ENCODE measurements around the gene ALS2CL. TPM values are rescaled to one million over a fixed set of nuclear protein-coding genes. Genes with fewer than 3 reads are reported as not detected.

The ALS2CL gene
- total RNA-seq, 1 experiment from 2014 or later = 4.9 TPM

DNA sequence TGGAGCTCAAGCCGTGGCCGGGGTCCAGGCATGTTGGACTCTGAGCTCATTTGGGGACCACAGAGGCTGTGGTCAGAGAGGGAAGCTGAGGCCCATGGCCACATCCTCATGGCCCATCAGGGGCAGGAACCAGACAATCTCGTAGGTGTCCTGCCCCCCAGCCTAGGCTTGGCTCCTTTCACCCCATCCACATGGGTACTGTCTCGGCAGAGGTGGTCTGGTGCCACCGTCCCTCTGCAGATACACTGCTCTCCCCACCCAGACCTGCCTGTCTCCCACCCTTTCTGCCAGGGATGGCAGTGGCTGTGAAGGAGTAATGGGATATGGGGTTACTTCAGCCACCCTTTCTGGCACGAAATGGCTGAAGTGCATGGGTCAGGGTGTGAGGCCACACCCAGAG lies 16.2 kb upstream of the ALS2CL start:
- Histone ChIP-seq H3T11ph (ENCODE audit: low read length) (no peak overlapping the region), H3K27me3 (ENCODE audit: insufficient read depth, low read length) (no peaks in the 10 kb centered on the region), H3K14ac (ENCODE audit: insufficient read depth, low read length) (no peak overlapping the region), H3K23me2 (ENCODE audit: insufficient read length, low read depth, low read length, poor library complexity, severe bottlenecking) (no peaks in the 10 kb centered on the region), H3K4me1 (ENCODE audit: insufficient read depth, low read length) (no peaks in the 10 kb centered on the region), H2AFZ (ENCODE audit: low read length) (no peak overlapping the region), H3K23ac (ENCODE audit: insufficient read length, low read depth, low read length) (no peak overlapping the region), H4K5ac (ENCODE audit: insufficient read length, low read depth, low read length) (no peak overlapping the region), H2BK120ac (ENCODE audit: low read depth, low read length, poor library complexity, severe bottlenecking) (no peak overlapping the region), H3K79me2 (ENCODE audit: insufficient read depth, low read length) (no peaks in the 10 kb centered on the region), H2BK5ac (ENCODE audit: insufficient read length, low read length) (no peak overlapping the region), H4K8ac (replicated peaks; ENCODE audit: insufficient read length, low read depth, low read length) (no peak overlapping the region), H4K91ac (ENCODE audit: insufficient read length, low read depth, low read length) (no peak overlapping the region), H4K20me1 (ENCODE audit: control insufficient read depth, insufficient read depth, insufficient read length) (no peaks in the 10 kb centered on the region), H3K9me3 (ENCODE audit: control insufficient read depth, low read depth, low read length) (no peaks in the 10 kb centered on the region), H3K79me1 (ENCODE audit: insufficient read depth, low read depth, low read length, poor library complexity, severe bottlenecking) (no peaks in the 10 kb centered on the region), H2BK12ac (ENCODE audit: insufficient read length, low read depth, low read length) (no peak overlapping the region), H3K56ac (ENCODE audit: insufficient read length, low read depth, low read length) (no peak overlapping the region), H3K27ac (ENCODE audit: insufficient read length, low read depth, low read length) (no peak overlapping the region), H2BK20ac (ENCODE audit: low read depth, low read length, poor library complexity, severe bottlenecking) (no peak overlapping the region), H2AK5ac (ENCODE audit: insufficient read length, low read length) (no peak overlapping the region), H3K9ac (ENCODE audit: extremely low read depth, insufficient read length, low read length) (no peak overlapping the region), H3K18ac (ENCODE audit: insufficient read length, low read depth, low read length) (no peak overlapping the region), H2BK15ac (ENCODE audit: low read depth, low read length) (no peak overlapping the region), H3K4ac (ENCODE audit: low read depth, low read length) (no peak overlapping the region), H3K4me2 (ENCODE audit: insufficient read depth, insufficient read length, low read length) (no peak overlapping the region)
- TF ChIP-seq, protein P1, sequence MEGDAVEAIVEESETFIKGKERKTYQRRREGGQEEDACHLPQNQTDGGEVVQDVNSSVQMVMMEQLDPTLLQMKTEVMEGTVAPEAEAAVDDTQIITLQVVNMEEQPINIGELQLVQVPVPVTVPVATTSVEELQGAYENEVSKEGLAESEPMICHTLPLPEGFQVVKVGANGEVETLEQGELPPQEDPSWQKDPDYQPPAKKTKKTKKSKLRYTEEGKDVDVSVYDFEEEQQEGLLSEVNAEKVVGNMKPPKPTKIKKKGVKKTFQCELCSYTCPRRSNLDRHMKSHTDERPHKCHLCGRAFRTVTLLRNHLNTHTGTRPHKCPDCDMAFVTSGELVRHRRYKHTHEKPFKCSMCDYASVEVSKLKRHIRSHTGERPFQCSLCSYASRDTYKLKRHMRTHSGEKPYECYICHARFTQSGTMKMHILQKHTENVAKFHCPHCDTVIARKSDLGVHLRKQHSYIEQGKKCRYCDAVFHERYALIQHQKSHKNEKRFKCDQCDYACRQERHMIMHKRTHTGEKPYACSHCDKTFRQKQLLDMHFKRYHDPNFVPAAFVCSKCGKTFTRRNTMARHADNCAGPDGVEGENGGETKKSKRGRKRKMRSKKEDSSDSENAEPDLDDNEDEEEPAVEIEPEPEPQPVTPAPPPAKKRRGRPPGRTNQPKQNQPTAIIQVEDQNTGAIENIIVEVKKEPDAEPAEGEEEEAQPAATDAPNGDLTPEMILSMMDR (conservative IDR thresholded peaks at IDR 0.05) = no peak
- no CpG with 5 or more reads among the region's 6 CpGs for WGBS (ENCODE audit: extremely low coverage, insufficient read length, low lambda C conversion rate)
- H3K9me3 Mint-ChIP-seq = no peaks in the 10 kb centered on the region
- no peak overlapping the region for H3K4me3 Mint-ChIP-seq
- peaks cover 11 to 15% of the 10 kb centered on the region in 2 experiments for H3K4me1 Mint-ChIP-seq
- no peak for DNase-seq
- no peak overlapping the region for H3K27ac Mint-ChIP-seq
- no peaks in the 10 kb centered on the region for H3K36me3 Mint-ChIP-seq (ENCODE audit: insufficient read depth in 1 of 3, low read depth in 3 of 3)
- H3K27me3 Mint-ChIP-seq (ENCODE audit: low read depth) = peaks cover 2% of the 10 kb centered on the region
